HFFc6 (cell line): Measurements from ENCODE around the gene NRN1. TPM values are rescaled to one million over a fixed set of nuclear protein-coding genes. Genes with fewer than 3 reads are reported as not detected.
A peak's percentile ranks its signal among the peaks of the same experiment; 100 is the strongest.
"Not testable (repeated sequence)": the region's sequence is repeated elsewhere in the genome, so short reads cannot be mapped to it uniquely, and the experiment has no call there.

Source experiments
- DNase-seq: peaks from one replicate; pipeline ENCODE4 v3.0.0-alpha.2; 2018
- H3K27ac Mint-ChIP-seq: 2 replicates; pipeline ENCODE4 v1.8.0; 2020; ENCODE audit warnings: mild to moderate bottlenecking, mixed read lengths
- H3K27me3 Mint-ChIP-seq: 2 replicates; pipeline ENCODE4 v1.8.0; 2021; ENCODE audit warnings: mild to moderate bottlenecking, moderate library complexity, mixed read lengths; ENCODE audit not compliant: insufficient read depth
- H3K36me3 Mint-ChIP-seq: 2 replicates; pipeline ENCODE4 v1.8.0; 2021; ENCODE audit warnings: low read depth, mixed read lengths
- H3K4me1 Mint-ChIP-seq: 2 replicates; pipeline ENCODE4 v1.8.0; 2020; ENCODE audit warnings: low read depth, mixed read lengths
- H3K4me3 Mint-ChIP-seq: 2 replicates; pipeline ENCODE4 v1.8.0; 2020; ENCODE audit warnings: mild to moderate bottlenecking, moderate library complexity, mixed read lengths
- H3K9me3 Mint-ChIP-seq: 2 replicates; pipeline ENCODE4 v1.8.0; 2020; ENCODE audit warnings: mild to moderate bottlenecking, mixed read lengths
- CTCF ChIP-seq: fragments of 200-600 bp; sonication (generic); IDR thresholded peaks from 2 replicates; pipeline ENCODE4 v1.5.0; 2021; ENCODE audit warnings: antibody characterized with exemption, mild to moderate bottlenecking
- total RNA-seq, 6 experiments: library from RNA; stranded (reverse); fragmentation: NEBNext Ultra II Directional; extraction: Animal tissue kit (Norgen Biotek cat#: 25700); gene quantifications; 2 replicates in 1 of 6; 3 replicates in 5 of 6; pipeline ENCODE4 v1.2.3, GENCODE V29; 2021

Gene NRN1
- total RNA-seq, 6 experiments from 2014 or later = not detected

- Mint-ChIP-seq H3K4me1 (peaks cover 9% of the 10 kb centered on the region), H3K4me3 (no peak overlapping the region), H3K9me3 (peaks cover 3% of the 10 kb centered on the region; the same call in 1 of the 2 replicates), H3K27ac (no peak overlapping the region), H3K27me3 (peaks cover 9% of the 10 kb centered on the region), H3K36me3 (no peaks in the 10 kb centered on the region)
- TF ChIP-seq CTCF = no peak
- peak; percentile 75 for DNase-seq
Observed at GRCh38 chr6:5981126-5982026, 25.3 kb downstream of the NRN1 start.

GRCh38 chr6:5979650-5980420 lies 26.9 kb downstream of the NRN1 start:
- H3K4me3 Mint-ChIP-seq = no peak overlapping the region

GRCh38 chr6:5976811-5977210 lies 29.9 kb downstream of the NRN1 start:
- Mint-ChIP-seq H3K4me1 (peaks cover 7% of the 10 kb centered on the region), H3K27me3 (no peaks in the 10 kb centered on the region; the same call in none of the 2 replicates), H3K9me3 (peaks cover 3% of the 10 kb centered on the region; the same call in 1 of the 2 replicates), H3K4me3 (no peak overlapping the region), H3K27ac (no peak overlapping the region), H3K36me3 (no peaks in the 10 kb centered on the region)
- no peak for TF ChIP-seq CTCF
- no peak for DNase-seq

More at GRCh38 chr6:5979650-5980420, 26.9 kb downstream of the NRN1 start:
- peaks cover 3% of the 10 kb centered on the region; the same call in 1 of the 2 replicates for H3K9me3 Mint-ChIP-seq
- H3K27me3 Mint-ChIP-seq = peaks cover 9% of the 10 kb centered on the region
- H3K27ac Mint-ChIP-seq = no peak overlapping the region
- H3K4me1 Mint-ChIP-seq = peaks cover 9% of the 10 kb centered on the region
- no peak for DNase-seq
- no peak for TF ChIP-seq CTCF
- H3K36me3 Mint-ChIP-seq = no peaks in the 10 kb centered on the region

- Mint-ChIP-seq H3K4me3 (peak overlapping the region; percentile 49; the same call in 1 of the 2 replicates), H3K4me1 (peaks cover 16% of the 10 kb centered on the region), H3K27ac (peak overlapping the region; percentile 50; the same call in 1 of the 2 replicates), H3K9me3 (peaks cover 4% of the 10 kb centered on the region; the same call in 1 of the 2 replicates), H3K36me3 (no peaks in the 10 kb centered on the region), H3K27me3 (no peaks in the 10 kb centered on the region)
- DNase-seq = peak; percentile 10
- TF ChIP-seq CTCF = no peak
Observed at GRCh38 chr6:5968817-5969734, 37.6 kb downstream of the NRN1 start.

GRCh38 chr6:5968036-5968435 lies 38.7 kb downstream of the NRN1 start:
- H3K4me3 Mint-ChIP-seq, H3K27ac Mint-ChIP-seq, H3K9me3 Mint-ChIP-seq, H3K36me3 Mint-ChIP-seq, DNase-seq, H3K27me3 Mint-ChIP-seq: not testable (repeated sequence)
- peaks cover 16% of the 10 kb centered on the region for H3K4me1 Mint-ChIP-seq
